RPMI7951 (cell line): ENCODE measurements around the gene ABCE1. TPM values are rescaled to one million over a fixed set of nuclear protein-coding genes. Genes with fewer than 3 reads are reported as not detected.
A peak's percentile ranks its signal among the peaks of the same experiment; 100 is the strongest.

Experiments used
- DNase-seq: peaks from one replicate; pipeline ENCODE4 v3.0.0-alpha.2; 2012; ENCODE audit warnings: low read depth
- total RNA-seq: library from RNA; depleted of rRNA; stranded (reverse); fragments of >200 nt; shearing (Covaris generic); gene quantifications from 2 replicates; pipeline ENCODE4 v1.2.3, GENCODE V29; 2014; rRNA removed

The ABCE1 gene
- total RNA-seq, 1 experiment from 2014 or later, result 196 TPM

DNA sequence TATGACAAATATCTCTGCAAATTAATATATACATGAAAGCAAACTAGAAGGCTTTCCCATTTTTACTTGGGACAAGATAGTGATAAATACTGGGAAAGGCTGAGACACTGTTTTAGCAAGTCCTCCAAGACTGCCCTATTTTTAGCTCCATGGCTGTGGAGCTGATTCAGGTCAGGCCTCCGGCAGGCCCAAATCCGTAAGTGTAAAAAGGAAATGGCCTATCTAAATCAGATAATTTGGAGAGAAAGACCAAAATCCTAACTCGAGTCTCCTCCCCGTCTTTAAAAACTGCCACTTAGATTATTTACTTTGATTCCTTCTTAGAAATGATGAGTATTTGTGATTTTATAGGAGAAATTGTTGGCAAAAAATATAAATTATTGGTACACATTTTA is 79.4 kb downstream of the ABCE1 start:
- peak; percentile 45 for DNase-seq

DNA sequence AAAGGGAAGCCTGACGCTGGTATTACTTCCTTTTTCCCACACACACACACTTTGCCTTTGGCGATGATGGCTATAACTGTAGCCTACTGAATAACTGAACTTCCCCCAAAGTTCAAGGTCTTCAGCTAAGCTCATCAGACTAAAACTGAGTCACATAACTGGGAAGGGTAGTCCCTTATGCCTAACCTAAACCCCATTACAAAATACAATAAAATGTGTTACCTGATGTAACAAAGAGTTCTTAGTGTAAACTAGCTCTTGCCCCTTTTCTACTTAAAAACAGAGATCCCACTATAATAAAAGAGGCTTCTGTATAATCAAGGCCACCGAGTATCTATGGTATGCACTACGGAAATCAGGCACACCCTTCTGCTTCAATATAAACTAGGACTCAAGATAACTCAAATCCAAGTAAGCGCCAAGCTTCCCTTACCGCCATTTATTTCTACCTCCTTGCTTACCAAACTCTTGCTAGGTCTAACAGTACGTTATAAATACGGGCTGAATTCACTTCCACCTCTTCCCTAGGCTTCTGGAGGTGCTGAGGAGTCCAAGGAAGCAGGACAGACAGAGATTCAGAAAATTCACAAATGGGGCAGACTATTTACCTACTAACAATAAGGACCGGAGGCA is 79.9 kb downstream of the ABCE1 start:
- DNase-seq, result peak; percentile 59

DNA sequence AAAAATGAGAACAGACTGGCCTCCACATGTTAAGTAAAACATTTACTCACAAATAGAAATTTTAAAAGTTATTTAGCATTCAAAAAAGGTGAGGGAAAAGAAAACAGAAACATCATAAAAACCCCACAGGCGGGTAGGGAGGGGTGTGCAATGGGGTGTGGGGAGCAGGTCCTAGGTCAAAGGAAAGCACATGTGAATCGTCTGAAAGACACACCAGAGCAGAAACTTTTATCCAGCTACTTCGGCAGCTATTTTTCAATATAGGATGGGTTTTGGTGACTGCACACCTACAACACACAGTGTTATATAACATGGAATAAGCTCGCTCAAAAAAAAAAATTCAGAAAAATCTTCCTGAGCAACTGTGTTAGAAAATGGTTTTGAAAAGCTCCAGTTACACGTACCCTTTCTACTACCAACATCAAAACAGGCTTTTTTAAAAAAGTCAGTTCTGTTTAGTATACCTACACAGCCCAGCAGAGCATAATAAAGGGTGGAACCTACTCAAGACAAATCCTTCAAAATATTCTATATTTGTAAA is 80.7 kb downstream of the ABCE1 start:
- DNase-seq, result no peak

Other genes starting within 250 kb of the ABCE1 start
- 36.5 and 43.4 TPM in 2 replicates for gene ANAPC10, start 115 bp upstream of the ABCE1 start, total RNA-seq
- 9.2 and 17.1 TPM in 2 replicates for gene OTUD4, start 82.3 kb downstream of the ABCE1 start, total RNA-seq